DND-41 (cell line): ENCODE results near the gene RSAD2.

Experiments
- EZH2 ChIP-seq: IDR thresholded peaks from 3 replicates; pipeline ENCODE4 v1.6.1; 2012; ENCODE audit warnings: borderline replicate concordance, low read depth, mild to moderate bottlenecking, moderate library complexity, low read length, inconsistent platforms; ENCODE audit not compliant: severe bottlenecking
- TF ChIP-seq, protein P1 (sequence below): IDR thresholded peaks from 2 replicates; pipeline ENCODE4 v1.5.1; 2012; ENCODE audit warnings: borderline replicate concordance, low read length, moderate library complexity, mild to moderate bottlenecking; ENCODE audit not compliant: poor library complexity, severe bottlenecking; ENCODE audit errors: extremely low read depth

DNA sequence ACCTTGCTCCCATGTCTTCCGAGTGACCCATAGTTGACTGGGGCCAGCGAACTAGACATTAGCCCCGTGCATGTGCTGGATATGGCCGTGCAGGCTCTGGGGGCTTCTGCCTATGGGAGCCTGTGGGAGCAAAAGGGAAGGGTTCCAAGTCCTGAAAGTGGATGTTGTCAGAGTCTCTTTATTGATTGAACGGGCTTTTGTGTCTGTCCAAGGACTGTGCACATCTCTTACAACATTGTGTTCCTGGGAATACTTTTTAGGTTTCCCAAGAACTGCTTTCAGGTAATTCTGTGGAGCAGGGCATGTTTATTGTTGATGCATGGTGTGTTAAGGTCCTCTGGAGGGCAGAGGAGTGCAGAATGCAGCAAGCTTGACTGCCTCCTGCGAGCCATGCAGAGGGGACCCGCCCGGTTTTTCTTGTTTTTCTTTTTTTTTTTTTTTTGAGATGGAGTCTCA is 44.7 kb downstream of the RSAD2 start:
- TF ChIP-seq, protein P1, sequence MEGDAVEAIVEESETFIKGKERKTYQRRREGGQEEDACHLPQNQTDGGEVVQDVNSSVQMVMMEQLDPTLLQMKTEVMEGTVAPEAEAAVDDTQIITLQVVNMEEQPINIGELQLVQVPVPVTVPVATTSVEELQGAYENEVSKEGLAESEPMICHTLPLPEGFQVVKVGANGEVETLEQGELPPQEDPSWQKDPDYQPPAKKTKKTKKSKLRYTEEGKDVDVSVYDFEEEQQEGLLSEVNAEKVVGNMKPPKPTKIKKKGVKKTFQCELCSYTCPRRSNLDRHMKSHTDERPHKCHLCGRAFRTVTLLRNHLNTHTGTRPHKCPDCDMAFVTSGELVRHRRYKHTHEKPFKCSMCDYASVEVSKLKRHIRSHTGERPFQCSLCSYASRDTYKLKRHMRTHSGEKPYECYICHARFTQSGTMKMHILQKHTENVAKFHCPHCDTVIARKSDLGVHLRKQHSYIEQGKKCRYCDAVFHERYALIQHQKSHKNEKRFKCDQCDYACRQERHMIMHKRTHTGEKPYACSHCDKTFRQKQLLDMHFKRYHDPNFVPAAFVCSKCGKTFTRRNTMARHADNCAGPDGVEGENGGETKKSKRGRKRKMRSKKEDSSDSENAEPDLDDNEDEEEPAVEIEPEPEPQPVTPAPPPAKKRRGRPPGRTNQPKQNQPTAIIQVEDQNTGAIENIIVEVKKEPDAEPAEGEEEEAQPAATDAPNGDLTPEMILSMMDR: peak; percentile 33
- no peak for TF ChIP-seq EZH2
